B cell (primary cell): ENCODE results near the gene GGT7.

ENCODE experiments used
- CTCF ChIP-seq: fragments of 200-600 bp; IDR thresholded peaks from one replicate; pipeline ENCODE4 v1.8.0; 2022; ENCODE audit warnings: antibody characterized with exemption, mild to moderate bottlenecking
- EZH2 ChIP-seq: IDR thresholded peaks from 2 replicates; pipeline ENCODE4 v1.6.1; 2012; ENCODE audit warnings: borderline replicate concordance, low read depth, mild to moderate bottlenecking, moderate library complexity, low read length; ENCODE audit not compliant: insufficient read depth, poor library complexity, severe bottlenecking

DNA sequence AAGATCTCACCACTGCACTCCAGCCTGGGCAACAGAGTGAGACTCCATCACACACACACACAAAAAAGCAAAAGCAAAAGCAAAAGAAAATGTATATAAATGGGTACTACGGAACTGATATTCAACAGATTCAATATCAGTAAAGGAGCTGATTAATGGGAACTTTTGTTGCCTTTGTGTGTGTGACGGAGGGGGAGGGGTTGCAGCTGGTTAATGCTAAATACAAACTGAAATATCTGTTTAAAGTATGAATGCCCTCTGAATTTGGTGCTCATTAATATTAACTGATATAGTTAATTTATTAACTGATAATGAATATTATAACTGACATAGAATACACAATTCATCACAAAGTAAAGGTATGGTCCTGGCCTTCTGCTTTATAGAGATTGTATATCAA lies 55.6 kb downstream of the GGT7 start:
- no peak for TF ChIP-seq EZH2
- TF ChIP-seq CTCF: no peak
